Astrocyte (in vitro differentiated cells and primary cell): ENCODE data around the gene MSLN. TPM values are rescaled to one million over a fixed set of nuclear protein-coding genes. Genes with fewer than 3 reads are reported as not detected.

ENCODE experiments used
- DNase-seq: peaks from one replicate; pipeline ENCODE4 v3.0.0-alpha.2; 2010; ENCODE audit warnings: low read depth
- FAIRE-seq: peaks from 2 replicates; lab custom pipeline; 2011; peaks lifted over from hg19 to GRCh38; lab: Jason Lieb, UNC
- H2AFZ ChIP-seq: 2 replicates; pipeline ENCODE4 v1.6.0; 2012; ENCODE audit warnings: low read depth, low read length, inconsistent platforms
- H3K27ac ChIP-seq: 2 replicates; pipeline ENCODE4 v1.5.1; 2011; ENCODE audit warnings: low read depth, low read length, inconsistent platforms
- H3K27me3 ChIP-seq: 2 replicates; pipeline ENCODE4 v1.6.0; 2011; ENCODE audit warnings: low read length, inconsistent platforms; ENCODE audit not compliant: insufficient read depth
- H3K36me3 ChIP-seq: 2 replicates; pipeline ENCODE4 v1.5.1; 2011; ENCODE audit warnings: low read length, inconsistent platforms; ENCODE audit not compliant: insufficient read depth
- H3K4me1 ChIP-seq: 2 replicates; pipeline ENCODE4 v1.5.1; 2011; ENCODE audit warnings: low read length, inconsistent platforms; ENCODE audit not compliant: insufficient read depth
- H3K4me2 ChIP-seq: 2 replicates; pipeline ENCODE4 v1.6.0; 2012; ENCODE audit warnings: low read length, inconsistent platforms
- H3K4me3 ChIP-seq: 2 replicates; pipeline ENCODE4 v1.5.1; 2011; ENCODE audit warnings: low read depth, mild to moderate bottlenecking, low read length, inconsistent platforms; ENCODE audit not compliant: insufficient read depth
- H3K79me2 ChIP-seq: 2 replicates; pipeline ENCODE4 v1.6.0; 2012; ENCODE audit warnings: mild to moderate bottlenecking, low read length, inconsistent platforms; ENCODE audit not compliant: insufficient read depth
- H3K9ac ChIP-seq: 2 replicates; pipeline ENCODE4 v1.6.0; 2012; ENCODE audit warnings: mild to moderate bottlenecking, low read length, inconsistent platforms
- H3K9me3 ChIP-seq: 2 replicates; pipeline ENCODE4 v1.5.1; 2012; ENCODE audit warnings: low read depth, mild to moderate bottlenecking, low read length, inconsistent platforms; ENCODE audit not compliant: insufficient read depth
- H4K20me1 ChIP-seq: 2 replicates; pipeline ENCODE4 v1.6.0; 2012; ENCODE audit warnings: low read length, inconsistent platforms; ENCODE audit not compliant: insufficient read depth
- H3K27ac Mint-ChIP-seq: one replicate; pipeline ENCODE4 v1.8.0; 2021; ENCODE audit warnings: mild to moderate bottlenecking, mixed read lengths; ENCODE audit not compliant: unreplicated experiment
- H3K27me3 Mint-ChIP-seq: one replicate; pipeline ENCODE4 v1.8.0; 2021; ENCODE audit warnings: low read depth, mixed read lengths; ENCODE audit not compliant: unreplicated experiment
- H3K36me3 Mint-ChIP-seq: one replicate; pipeline ENCODE4 v1.8.0; 2021; ENCODE audit warnings: low read depth, mixed read lengths; ENCODE audit not compliant: unreplicated experiment
- H3K4me1 Mint-ChIP-seq: one replicate; pipeline ENCODE4 v1.8.0; 2021; ENCODE audit warnings: low read depth, mixed read lengths; ENCODE audit not compliant: unreplicated experiment
- H3K4me3 Mint-ChIP-seq: one replicate; pipeline ENCODE4 v1.8.0; 2021; ENCODE audit warnings: mild to moderate bottlenecking, moderate library complexity, mixed read lengths; ENCODE audit not compliant: unreplicated experiment
- H3K9me3 Mint-ChIP-seq: one replicate; pipeline ENCODE4 v1.8.0; 2021; ENCODE audit warnings: mild to moderate bottlenecking, mixed read lengths; ENCODE audit not compliant: unreplicated experiment
- CTCF ChIP-seq: IDR thresholded peaks from 2 replicates; pipeline ENCODE4 v1.5.1; 2011; ENCODE audit warnings: low read depth, mild to moderate bottlenecking, inconsistent platforms, low read length, moderate library complexity; ENCODE audit not compliant: insufficient read depth
- EZH2 ChIP-seq: IDR thresholded peaks from 2 replicates; pipeline ENCODE4 v1.6.1; 2012; ENCODE audit warnings: mild to moderate bottlenecking, low read length, inconsistent platforms; ENCODE audit not compliant: insufficient read depth
- total RNA-seq: library from RNA; stranded (reverse); gene quantifications from 2 replicates; pipeline ENCODE4 v1.2.1, GENCODE V29; 2021

MSLN gene
- total RNA-seq, 1 donor from 2014 or later: not detected

GRCh38 chr16:747978-748746 is 12.4 kb upstream of the MSLN start:
- H2AFZ ChIP-seq: no peak overlapping the region
- H4K20me1 ChIP-seq: no peaks in the 10 kb centered on the region
- Mint-ChIP-seq H3K4me3 (no peak overlapping the region), H3K4me1 (peaks cover 5% of the 10 kb centered on the region), H3K9me3 (no peaks in the 10 kb centered on the region), H3K27ac (no peak overlapping the region), H3K36me3 (no peaks in the 10 kb centered on the region), H3K27me3 (peaks cover 12% of the 10 kb centered on the region)
- peaks cover 8% of the 10 kb centered on the region for H3K4me1 ChIP-seq
- peaks cover 2% of the 10 kb centered on the region for H3K27me3 ChIP-seq
- H3K36me3 ChIP-seq: no peaks in the 10 kb centered on the region
- FAIRE-seq (no peak), DNase-seq (no peak)
- no peaks in the 10 kb centered on the region for H3K79me2 ChIP-seq
- no peak overlapping the region for H3K4me2 ChIP-seq
- no peak overlapping the region for H3K27ac ChIP-seq
- H3K9ac ChIP-seq: no peak overlapping the region
- no peak overlapping the region for H3K4me3 ChIP-seq
- no peaks in the 10 kb centered on the region for H3K9me3 ChIP-seq
- TF ChIP-seq EZH2 (no peak), CTCF (no peak)

GRCh38 chr16:749010-749409 is 11.5 kb upstream of the MSLN start:
- no peak overlapping the region for H3K4me3 ChIP-seq
- H3K36me3 ChIP-seq: no peaks in the 10 kb centered on the region
- H4K20me1 ChIP-seq: no peaks in the 10 kb centered on the region
- Mint-ChIP-seq H3K36me3 (no peaks in the 10 kb centered on the region), H3K4me1 (peaks cover 5% of the 10 kb centered on the region), H3K4me3 (no peak overlapping the region), H3K9me3 (no peaks in the 10 kb centered on the region), H3K27ac (peak overlapping the region; percentile 58), H3K27me3 (peaks cover 12% of the 10 kb centered on the region)
- no peaks in the 10 kb centered on the region for H3K9me3 ChIP-seq
- H3K27me3 ChIP-seq: peaks cover 2% of the 10 kb centered on the region
- H3K9ac ChIP-seq: no peak overlapping the region
- H3K4me2 ChIP-seq: no peak overlapping the region
- no peaks in the 10 kb centered on the region for H3K79me2 ChIP-seq
- TF ChIP-seq CTCF: no peak
- no peak for TF ChIP-seq EZH2
- FAIRE-seq (no peak), DNase-seq (peak; percentile 73)
- H3K27ac ChIP-seq: no peak overlapping the region
- no peak overlapping the region for H2AFZ ChIP-seq
- peaks cover 8% of the 10 kb centered on the region for H3K4me1 ChIP-seq

- H4K20me1 ChIP-seq: no peaks in the 10 kb centered on the region
- no peaks in the 10 kb centered on the region for H3K36me3 Mint-ChIP-seq
- H3K36me3 ChIP-seq: no peaks in the 10 kb centered on the region
- H3K27me3 Mint-ChIP-seq: peaks cover 12% of the 10 kb centered on the region
- no peak for FAIRE-seq
- H3K4me3 ChIP-seq: no peak overlapping the region
- no peak for TF ChIP-seq CTCF
- TF ChIP-seq EZH2: no peak
- DNase-seq: no peak
- no peaks in the 10 kb centered on the region for H3K9me3 Mint-ChIP-seq
- H3K9me3 ChIP-seq: no peaks in the 10 kb centered on the region
- no peak overlapping the region for H3K4me3 Mint-ChIP-seq
- no peak overlapping the region for H3K4me2 ChIP-seq
- no peak overlapping the region for H3K9ac ChIP-seq
- peaks cover 2% of the 10 kb centered on the region for H3K27me3 ChIP-seq
- H2AFZ ChIP-seq: no peak overlapping the region
- H3K27ac Mint-ChIP-seq: no peak overlapping the region
- H3K4me1 ChIP-seq: peaks cover 8% of the 10 kb centered on the region
- no peak overlapping the region for H3K27ac ChIP-seq
- H3K4me1 Mint-ChIP-seq: peaks cover 5% of the 10 kb centered on the region
- H3K79me2 ChIP-seq: no peaks in the 10 kb centered on the region
Measured at GRCh38 chr16:750485-750884, 10.0 kb upstream of the MSLN start.
